SH-SY5Y (cell line): Measurements from ENCODE around the gene APOBEC3B.

Experiments used
- GATA2 ChIP-seq: IDR thresholded peaks from 2 replicates; pipeline ENCODE4 v1.6.1; 2011; ENCODE audit warnings: mild to moderate bottlenecking, low read depth, low read length
- GATA3 ChIP-seq: IDR thresholded peaks from 2 replicates; pipeline ENCODE4 v1.6.1; 2011; ENCODE audit warnings: low read depth, mild to moderate bottlenecking, low read length, moderate library complexity

GRCh38 chr22:38955926-38956325 lies 26.2 kb upstream of the APOBEC3B start:
- TF ChIP-seq GATA2: no peak
- no peak for TF ChIP-seq GATA3
